B cell (primary cell): Measurements from ENCODE around the gene IL10RA.

ENCODE experiments used
- CTCF ChIP-seq: fragments of 200-600 bp; IDR thresholded peaks from one replicate; pipeline ENCODE4 v1.8.0; 2022; ENCODE audit warnings: antibody characterized with exemption, mild to moderate bottlenecking
- EZH2 ChIP-seq: IDR thresholded peaks from 2 replicates; pipeline ENCODE4 v1.6.1; 2012; ENCODE audit warnings: borderline replicate concordance, low read depth, mild to moderate bottlenecking, moderate library complexity, low read length; ENCODE audit not compliant: insufficient read depth, poor library complexity, severe bottlenecking

GRCh38 chr11:118048472-118049370 is 62.5 kb downstream of the IL10RA start:
- TF ChIP-seq EZH2: no peak
- no peak for TF ChIP-seq CTCF
